ENCODE data around the gene ZNF26.
"Not testable (repeated sequence)": the region's sequence is repeated elsewhere in the genome, so short reads cannot be mapped to it uniquely, and the experiment has no call there.

ZNF26 gene

DNA sequence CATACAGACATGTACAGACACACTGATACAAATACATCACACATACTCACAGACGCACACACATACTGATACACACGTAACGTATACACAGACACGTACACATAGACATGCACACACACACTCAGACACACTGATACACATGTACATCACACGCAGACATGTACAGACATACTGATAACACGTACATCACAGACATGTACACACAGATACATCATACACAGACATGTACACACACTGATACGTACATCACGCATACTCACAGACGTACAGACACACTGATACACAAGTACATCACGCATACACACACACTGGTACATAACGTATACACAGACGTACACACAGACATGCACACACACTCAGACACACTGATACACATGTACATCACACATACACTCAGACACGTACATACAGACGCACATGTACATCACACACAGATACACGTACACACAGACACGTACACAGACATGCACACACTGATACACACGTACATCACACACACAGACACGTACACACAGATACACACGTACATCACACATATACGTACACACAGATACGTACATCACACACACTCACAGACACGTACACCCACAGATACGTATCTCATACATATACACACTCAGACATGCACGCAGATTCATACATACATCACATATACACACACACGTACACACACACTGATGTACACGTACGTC is 35.2 kb upstream of the ZNF26 start:
- TF ChIP-seq POLR2A (IDR thresholded peaks at IDR 0.05; ENCODE audit: low read depth, low read length) = no peak
- DNase-seq (ENCODE audit: insufficient read length, low spot score) (no peak), FAIRE-seq (no peak)

DNA sequence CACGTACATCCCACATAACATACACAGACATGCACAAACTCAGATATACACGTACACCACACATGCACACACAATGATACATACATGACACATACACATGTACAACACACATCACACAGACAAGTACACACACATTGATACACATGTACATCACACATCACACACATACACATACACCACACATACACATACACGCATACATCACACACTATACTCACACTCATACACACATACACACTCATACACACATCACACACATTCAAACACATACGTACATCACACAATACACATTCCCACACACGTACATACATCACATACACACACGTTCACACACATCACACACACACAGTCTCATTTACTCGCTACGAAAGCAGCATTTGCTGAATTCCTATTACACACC is 34.5 kb upstream of the ZNF26 start:
- no peak for TF ChIP-seq POLR2A (IDR thresholded peaks at IDR 0.05; ENCODE audit: low read depth, low read length)
- DNase-seq (ENCODE audit: insufficient read length, low spot score) = no peak
- no peak for FAIRE-seq

DNA sequence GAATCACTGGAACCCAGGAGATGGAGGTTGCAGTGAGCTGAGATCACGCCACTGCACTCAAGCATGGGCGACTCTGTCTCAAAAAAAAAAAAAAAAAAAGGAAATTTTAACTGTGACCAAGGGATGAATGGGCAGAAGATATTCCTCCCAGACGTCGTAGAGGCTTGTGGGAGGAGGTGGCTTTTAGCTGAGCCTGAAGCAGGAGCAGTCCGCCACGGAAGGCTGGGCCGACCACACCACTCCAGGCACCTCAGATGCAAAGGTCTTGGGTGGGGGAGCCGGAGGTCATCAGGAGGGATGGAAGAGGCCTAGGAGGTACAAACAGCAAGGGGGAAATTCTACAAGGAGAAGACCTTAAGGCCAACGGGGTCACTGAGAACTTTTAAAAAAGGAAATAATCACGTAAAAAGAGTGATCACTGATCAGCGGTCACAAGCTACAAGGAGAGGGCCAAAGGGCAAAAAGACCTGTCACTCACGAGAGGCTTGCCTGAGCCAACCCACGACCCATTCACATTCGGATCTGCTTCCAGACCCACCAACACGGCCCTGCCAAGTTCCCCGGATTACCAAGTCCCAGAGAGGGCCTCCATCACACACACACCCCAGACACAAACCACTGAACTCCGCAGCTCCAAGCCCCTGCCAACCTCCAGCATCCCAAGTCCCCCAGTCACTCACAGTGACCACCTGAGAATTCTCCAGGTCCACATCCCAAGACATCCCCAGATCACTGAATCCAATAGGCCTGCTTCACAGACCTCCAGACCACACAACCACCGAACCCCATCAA is 33.6 kb upstream of the ZNF26 start:
- FAIRE-seq = no peak
- no peak for TF ChIP-seq POLR2A (IDR thresholded peaks at IDR 0.05; ENCODE audit: low read depth, low read length)
- no peak for DNase-seq (ENCODE audit: insufficient read length, low spot score)

- no peak for DNase-seq (ENCODE audit: insufficient read length, low spot score)
- no peak for TF ChIP-seq POLR2A (IDR thresholded peaks at IDR 0.05; ENCODE audit: low read depth, low read length)
- FAIRE-seq = no peak
Observed at GRCh38 chr12:132953163-132953425, 33.1 kb upstream of the ZNF26 start.

- no peak for TF ChIP-seq POLR2A (IDR thresholded peaks at IDR 0.05; ENCODE audit: low read depth, low read length)
- FAIRE-seq = no peak
Observed at GRCh38 chr12:132953771-132954170, 32.4 kb upstream of the ZNF26 start.

DNA sequence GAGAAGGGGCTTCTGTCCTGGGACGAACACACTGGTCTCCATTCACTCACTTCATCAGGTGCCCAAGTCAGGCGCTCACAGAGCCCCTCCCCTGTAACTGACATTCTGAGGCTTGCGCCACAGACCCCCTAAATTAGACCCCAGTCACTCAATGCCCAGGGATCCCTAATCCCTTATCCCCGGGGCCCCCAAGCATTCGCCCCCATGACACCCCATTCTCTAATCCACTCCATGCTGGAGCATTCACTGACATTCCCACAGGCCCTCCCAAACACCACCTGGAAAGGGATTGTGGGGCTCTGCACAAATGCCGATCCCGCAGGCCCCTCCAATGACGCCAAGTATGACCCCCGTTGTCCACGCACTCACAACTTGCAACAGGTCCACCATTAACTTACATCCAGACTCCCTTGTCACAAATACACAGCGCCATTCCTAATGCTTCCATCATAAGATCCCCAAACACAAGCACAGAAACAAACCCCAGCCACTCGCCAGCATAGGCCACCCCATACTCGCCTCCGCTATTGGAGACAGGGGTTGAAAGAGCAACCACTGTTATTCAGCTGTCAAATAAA is 31.6 kb upstream of the ZNF26 start:
- no peak for FAIRE-seq
- no peak for DNase-seq (ENCODE audit: insufficient read length, low spot score)
- TF ChIP-seq POLR2A (IDR thresholded peaks at IDR 0.05; ENCODE audit: low read depth, low read length) = no peak

More at GRCh38 chr12:132953771-132954170, 32.4 kb upstream of the ZNF26 start:
- DNase-seq (ENCODE audit: insufficient read length, low spot score) = no peak

- no peak for FAIRE-seq
- DNase-seq (ENCODE audit: insufficient read length, low spot score) = peak; percentile 27
- no peak for TF ChIP-seq POLR2A (IDR thresholded peaks at IDR 0.05; ENCODE audit: low read depth, low read length)
Observed at GRCh38 chr12:132955094-132956010, 30.8 kb upstream of the ZNF26 start.

- FAIRE-seq (no peak), DNase-seq (ENCODE audit: insufficient read length, low spot score) (peak; percentile 73)
- TF ChIP-seq POLR2A (IDR thresholded peaks at IDR 0.05; ENCODE audit: low read depth, low read length) = 0 out of 2 replicates have a peak, but pooled peaks have one; percentile 15
Observed at GRCh38 chr12:132956011-132956788, 30.0 kb upstream of the ZNF26 start, which contains the start of gene ZNF605. Gene ZNF605 (minus strand): TSS chr12:132956306. CDS start chr12:132945635, 10,671 bp downstream.

- not testable (repeated sequence) for FAIRE-seq
Observed at GRCh38 chr12:132961790-132962189, 24.4 kb upstream of the ZNF26 start.

GRCh38 chr12:132963947-132964346 is 22.2 kb upstream of the ZNF26 start:
- not testable (repeated sequence) for DNase-seq (ENCODE audit: insufficient read length, low spot score); FAIRE-seq

More at GRCh38 chr12:132961790-132962189, 24.4 kb upstream of the ZNF26 start:
- not testable (repeated sequence) for DNase-seq (ENCODE audit: insufficient read length, low spot score)

DNA sequence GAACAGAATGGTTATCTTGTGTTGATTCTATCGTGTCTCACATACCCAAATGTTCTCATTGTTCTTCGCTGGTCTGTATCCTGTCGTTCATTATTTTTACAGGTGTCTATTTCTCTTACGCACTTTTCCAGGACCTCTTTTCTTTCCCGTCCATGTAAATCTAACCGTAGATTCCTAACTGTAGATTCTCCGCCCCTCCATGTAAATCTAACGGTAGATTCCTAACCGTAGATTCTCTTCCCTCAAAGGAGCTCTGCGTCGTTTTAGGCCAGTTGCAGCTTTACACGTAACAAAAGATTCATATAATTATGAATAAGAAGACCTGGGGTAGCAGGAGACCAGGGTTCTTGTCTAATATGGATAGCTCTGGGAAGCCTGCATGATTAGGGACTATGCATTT is 20.4 kb upstream of the ZNF26 start:
- no peak for DNase-seq (ENCODE audit: insufficient read length, low spot score)
- TF ChIP-seq POLR2A (IDR thresholded peaks at IDR 0.05; ENCODE audit: low read depth, low read length) = no peak
- no peak for FAIRE-seq

DNA sequence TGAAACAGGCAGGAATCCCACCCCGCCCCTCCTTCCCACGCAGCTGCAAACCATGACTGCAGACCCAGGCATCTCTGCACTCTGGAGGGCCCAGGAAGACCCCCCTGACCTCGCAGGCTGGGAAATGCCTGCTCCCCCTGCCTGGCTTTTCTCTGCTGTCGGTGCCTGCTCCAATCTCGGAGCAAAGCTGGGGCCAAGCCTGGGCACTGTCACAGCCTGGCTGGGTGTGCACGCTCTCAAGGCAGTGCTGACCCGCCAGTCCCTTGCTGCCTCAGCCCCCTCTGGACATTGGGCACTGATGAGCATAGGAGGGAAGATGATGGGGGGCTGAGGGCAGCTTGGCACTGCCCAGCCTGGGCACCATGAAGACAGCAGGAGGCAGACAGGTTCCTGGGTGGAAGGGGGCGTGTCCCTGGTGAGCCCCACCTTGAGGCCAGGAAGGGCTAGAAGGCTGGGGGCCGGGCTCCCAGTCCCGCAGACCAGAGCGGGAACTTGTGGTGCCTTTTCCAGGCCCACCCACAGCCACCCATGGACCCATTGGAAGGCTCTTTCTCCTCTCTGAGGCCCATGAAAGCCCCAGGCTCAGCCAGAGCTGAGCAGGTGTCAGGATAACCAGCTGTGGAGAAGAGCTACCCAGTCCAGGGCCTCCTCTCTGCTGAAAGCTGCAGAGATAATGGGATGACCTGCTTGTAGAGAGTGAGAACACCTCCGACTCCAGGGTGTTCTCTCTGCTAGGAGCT is 19.3 kb upstream of the ZNF26 start:
- no peak for TF ChIP-seq POLR2A (IDR thresholded peaks at IDR 0.05; ENCODE audit: low read depth, low read length)
- FAIRE-seq (no peak), DNase-seq (ENCODE audit: insufficient read length, low spot score) (no peak)

Data from H54 (cell line).